Measurements from ENCODE around the gene TUBB3. TPM values are rescaled to one million over a fixed set of nuclear protein-coding genes. Genes with fewer than 3 reads are reported as not detected.
"Not testable (repeated sequence)": the region's sequence is repeated elsewhere in the genome, so short reads cannot be mapped to it uniquely, and the experiment has no call there.

TUBB3 gene
- total RNA-seq, 1 experiment from 2014 or later: 164 TPM

GRCh38 chr16:89966756-89967155 is 43.6 kb downstream of the TUBB3 start:
- no peak overlapping the region for H4K5ac ChIP-seq (ENCODE audit: insufficient read length, low read depth, low read length)
- no peak for TF ChIP-seq CTCF (conservative IDR thresholded peaks at IDR 0.05)
- peaks cover 22 to 36% (median 29%) of the 10 kb centered on the region in 3 experiments for H3K36me3 Mint-ChIP-seq (ENCODE audit: insufficient read depth in 1 of 3, low read depth in 3 of 3)
- peaks cover 5% of the 10 kb centered on the region in 2 experiments; a peak in 2 of 4 replicates for H3K4me1 Mint-ChIP-seq
- H2BK20ac ChIP-seq (ENCODE audit: low read depth, low read length, poor library complexity, severe bottlenecking): no peak overlapping the region
- no peaks in the 10 kb centered on the region for H3K79me2 ChIP-seq (ENCODE audit: insufficient read depth, low read length)
- no peak overlapping the region for H3K4ac ChIP-seq (ENCODE audit: low read depth, low read length)
- no peaks in the 10 kb centered on the region for H3K4me1 ChIP-seq (ENCODE audit: insufficient read depth, low read length)
- no peak overlapping the region for H2AFZ ChIP-seq (ENCODE audit: low read length)
- no peak overlapping the region for H3K4me2 ChIP-seq (ENCODE audit: insufficient read depth, insufficient read length, low read length)
- no peak overlapping the region for H2BK15ac ChIP-seq (ENCODE audit: low read depth, low read length)
- H3K27me3 Mint-ChIP-seq (ENCODE audit: low read depth): peaks cover 16% of the 10 kb centered on the region
- no CpG with 5 or more reads among the region's 9 CpGs for WGBS (ENCODE audit: extremely low coverage, insufficient read length, low lambda C conversion rate)
- no peaks in the 10 kb centered on the region for H3K79me1 ChIP-seq (ENCODE audit: insufficient read depth, low read depth, low read length, poor library complexity, severe bottlenecking)
- no peak overlapping the region for H2BK12ac ChIP-seq (ENCODE audit: insufficient read length, low read depth, low read length)
- no peak overlapping the region for H3K23ac ChIP-seq (ENCODE audit: insufficient read length, low read depth, low read length)
- no peak overlapping the region for H4K91ac ChIP-seq (ENCODE audit: insufficient read length, low read depth, low read length)
- no peak overlapping the region for H3K18ac ChIP-seq (ENCODE audit: insufficient read length, low read depth, low read length)
- peaks cover 4% of the 10 kb centered on the region for H3K23me2 ChIP-seq (ENCODE audit: insufficient read length, low read depth, low read length, poor library complexity, severe bottlenecking)
- no peak overlapping the region for H2BK120ac ChIP-seq (ENCODE audit: low read depth, low read length, poor library complexity, severe bottlenecking)
- no peak overlapping the region for H2BK5ac ChIP-seq (ENCODE audit: insufficient read length, low read length)
- H3T11ph ChIP-seq (ENCODE audit: low read length): no peak overlapping the region
- no peak overlapping the region for H3K56ac ChIP-seq (ENCODE audit: insufficient read length, low read depth, low read length)
- H3K14ac ChIP-seq (ENCODE audit: insufficient read depth, low read length): no peak overlapping the region
- no peaks in the 10 kb centered on the region for H3K9me3 ChIP-seq (ENCODE audit: control insufficient read depth, low read depth, low read length)
- H2AK5ac ChIP-seq (ENCODE audit: insufficient read length, low read length): no peak overlapping the region
- no peak overlapping the region for H4K8ac ChIP-seq (replicated peaks; ENCODE audit: insufficient read length, low read depth, low read length)
- no peaks in the 10 kb centered on the region for H3K27me3 ChIP-seq (ENCODE audit: insufficient read depth, low read length)
- no peak overlapping the region for H3K27ac ChIP-seq (ENCODE audit: insufficient read length, low read depth, low read length)
- no peak overlapping the region for H3K9ac ChIP-seq (ENCODE audit: extremely low read depth, insufficient read length, low read length)
- peak overlapping the region in 1 of 3 experiments; percentile 74; a peak in 1 of 7 replicates for H3K27ac Mint-ChIP-seq
- no peak for DNase-seq
- H3K9me3 Mint-ChIP-seq: peaks cover 16 to 19% of the 10 kb centered on the region in 2 experiments
- H4K20me1 ChIP-seq (ENCODE audit: control insufficient read depth, insufficient read depth, insufficient read length): no peaks in the 10 kb centered on the region
- H3K4me3 Mint-ChIP-seq: no peak overlapping the region

DNA sequence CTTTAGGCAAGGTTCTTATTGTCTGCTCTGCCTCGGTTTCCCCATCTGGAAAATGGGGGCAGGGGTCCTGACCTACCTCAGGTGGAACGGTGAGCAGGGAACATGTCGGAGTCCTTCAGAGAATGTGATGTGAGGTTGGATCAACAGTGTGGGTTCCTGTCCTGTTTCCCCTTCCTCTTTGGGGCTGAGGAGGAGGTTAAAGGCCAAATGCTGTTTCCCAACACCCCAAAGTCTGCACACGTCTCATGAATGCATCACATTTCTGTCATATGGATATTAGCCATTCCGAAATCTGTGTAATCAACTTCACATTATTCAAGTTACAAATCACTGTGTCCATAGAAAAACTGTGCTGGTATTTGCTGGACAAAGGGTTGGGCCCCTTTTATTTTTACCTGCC is 44.3 kb downstream of the TUBB3 start:
- not testable (repeated sequence) for H2BK20ac ChIP-seq (ENCODE audit: low read depth, low read length, poor library complexity, severe bottlenecking); H3K56ac ChIP-seq (ENCODE audit: insufficient read length, low read depth, low read length); H3K4ac ChIP-seq (ENCODE audit: low read depth, low read length); H3K4me1 ChIP-seq (ENCODE audit: insufficient read depth, low read length); H4K5ac ChIP-seq (ENCODE audit: insufficient read length, low read depth, low read length); H3K23me2 ChIP-seq (ENCODE audit: insufficient read length, low read depth, low read length, poor library complexity, severe bottlenecking); DNase-seq; H3K4me1 Mint-ChIP-seq; H4K20me1 ChIP-seq (ENCODE audit: control insufficient read depth, insufficient read depth, insufficient read length); H3K27ac Mint-ChIP-seq; H2BK15ac ChIP-seq (ENCODE audit: low read depth, low read length); H3K4me2 ChIP-seq (ENCODE audit: insufficient read depth, insufficient read length, low read length); H2BK120ac ChIP-seq (ENCODE audit: low read depth, low read length, poor library complexity, severe bottlenecking); H3K23ac ChIP-seq (ENCODE audit: insufficient read length, low read depth, low read length); H4K8ac ChIP-seq (replicated peaks; ENCODE audit: insufficient read length, low read depth, low read length); H2AFZ ChIP-seq (ENCODE audit: low read length); H3K18ac ChIP-seq (ENCODE audit: insufficient read length, low read depth, low read length); H2BK5ac ChIP-seq (ENCODE audit: insufficient read length, low read length); H3K9ac ChIP-seq (ENCODE audit: extremely low read depth, insufficient read length, low read length); H3K4me3 Mint-ChIP-seq; H3K9me3 ChIP-seq (ENCODE audit: control insufficient read depth, low read depth, low read length); H3K27ac ChIP-seq (ENCODE audit: insufficient read length, low read depth, low read length); H3K27me3 ChIP-seq (ENCODE audit: insufficient read depth, low read length); H4K91ac ChIP-seq (ENCODE audit: insufficient read length, low read depth, low read length); H3K79me2 ChIP-seq (ENCODE audit: insufficient read depth, low read length); H2AK5ac ChIP-seq (ENCODE audit: insufficient read length, low read length); H3K79me1 ChIP-seq (ENCODE audit: insufficient read depth, low read depth, low read length, poor library complexity, severe bottlenecking); H2BK12ac ChIP-seq (ENCODE audit: insufficient read length, low read depth, low read length); H3K14ac ChIP-seq (ENCODE audit: insufficient read depth, low read length); H3T11ph ChIP-seq (ENCODE audit: low read length)
- Mint-ChIP-seq H3K36me3 (ENCODE audit: insufficient read depth in 1 of 3, low read depth in 3 of 3) (peaks cover 22 to 36% (median 32%) of the 10 kb centered on the region in 3 experiments), H3K27me3 (ENCODE audit: low read depth) (peaks cover 20% of the 10 kb centered on the region), H3K9me3 (peaks cover 16 to 22% of the 10 kb centered on the region in 2 experiments)
- WGBS (ENCODE audit: extremely low coverage, insufficient read length, low lambda C conversion rate): no CpG with 5 or more reads among the region's 5 CpGs
